K562 (cell line): ENCODE data around the gene NYNRIN. TPM values are rescaled to one million over a fixed set of nuclear protein-coding genes. Genes with fewer than 3 reads are reported as not detected.

Source experiments
- ETV5 ChIP-seq: sonication (generic); formaldehyde crosslinking; IDR thresholded peaks from 2 replicates; pipeline ENCODE4 v1.4.0; 2020; ENCODE audit warnings: low read depth, mild to moderate bottlenecking, missing genetic modification reagents
- HDAC2 ChIP-seq: fragments of 450-650 bp; IDR thresholded peaks from 2 replicates; pipeline ENCODE4 v1.6.1; 2016; ENCODE audit warnings: mild to moderate bottlenecking
- HDAC3 ChIP-seq: fragments of 450-650 bp; IDR thresholded peaks from 2 replicates; pipeline ENCODE4 v1.6.1; 2018; ENCODE audit warnings: borderline replicate concordance, mild to moderate bottlenecking, moderate library complexity; ENCODE audit not compliant: partially characterized antibody
- MAX ChIP-seq: sonication (generic); formaldehyde crosslinking; IDR thresholded peaks from 2 replicates; pipeline ENCODE4 v1.9.0; 2022; ENCODE audit warnings: mild to moderate bottlenecking, missing genetic modification reagents
- NCOA6 ChIP-seq: fragments of 450-650 bp; IDR thresholded peaks from 2 replicates; pipeline ENCODE4 v1.6.1; 2017; ENCODE audit warnings: mild to moderate bottlenecking
- PHF8 ChIP-seq: fragments of 200-600 bp; sonication (generic); IDR thresholded peaks from 2 replicates; pipeline ENCODE4 v1.6.1; 2012; ENCODE audit warnings: mixed run types, mild to moderate bottlenecking, inconsistent platforms, low read length, moderate library complexity, borderline replicate concordance
- POLR2G ChIP-seq: fragments of 200-400 bp; formaldehyde crosslinking; IDR thresholded peaks from 2 replicates; pipeline ENCODE4 v1.6.1; 2017; ENCODE audit warnings: low read depth, mild to moderate bottlenecking, antibody characterized with exemption, low read length, moderate library complexity
- RBFOX2 ChIP-seq: fragments of 200-400 bp; formaldehyde crosslinking; IDR thresholded peaks from 2 replicates; pipeline ENCODE4 v1.6.1; 2017; ENCODE audit warnings: low read depth, mild to moderate bottlenecking, low read length, moderate library complexity
- SMARCC2 ChIP-seq: fragments of 450-650 bp; IDR thresholded peaks from 2 replicates; pipeline ENCODE4 v1.6.1; 2017; ENCODE audit warnings: antibody characterized with exemption, moderate library complexity, mild to moderate bottlenecking, low read depth
- TBP ChIP-seq: optimal IDR thresholded peaks from 2 replicates; pipeline ENCODE3; 2011; ENCODE audit warnings: low read depth, low read length, improper control_type of control experiment
- TRIM25 ChIP-seq: fragments of 450-650 bp; IDR thresholded peaks from 2 replicates; pipeline ENCODE4 v1.7.0; 2016; ENCODE audit warnings: borderline replicate concordance
- ZFX ChIP-seq: sonication (generic); formaldehyde crosslinking; IDR thresholded peaks from 2 replicates; pipeline ENCODE4 v1.8.0; 2022; ENCODE audit warnings: mild to moderate bottlenecking, missing genetic modification reagents, moderate library complexity
- ZNF77 ChIP-seq: fragments of 250-450 bp; sonication (Bioruptor Pico); IDR thresholded peaks from 2 replicates; pipeline ENCODE4 v1.5.0; 2020
- polyA plus RNA-seq, 8 experiments: library from polyadenylated mRNA; depleted of rRNA in 4 of 8; stranded (reverse) in 5 of 8; unstranded in 3 of 8; fragments of >200 nt; fragmentation: Nextera tagmentation in 2 of 8; fragmentation: Illumina TruSeq in 1 of 8; extraction: Ambion mirVana in 2 of 8; extraction: Trizol in 1 of 8; gene quantifications; 2 replicates each; pipeline versions ENCODE4 v1.2.1 to v1.2.3, GENCODE V29; 2011 to 2014; ENCODE audit warnings: inconsistent platforms in 1 of 8, missing spikeins in 1 of 8
- total RNA-seq, 7 experiments: library from RNA; depleted of rRNA in 6 of 7; stranded (reverse); fragments of >200 nt in 6 of 7; fragmentation: Illumina TruSeq in 2 of 7; extraction: Trizol in 2 of 7; gene quantifications; 2 replicates each; pipeline versions ENCODE4 v1.2.1 to v1.2.3, GENCODE V29; 2011 to 2021; ENCODE audit warnings: low replicate concordance in 1 of 7

NYNRIN gene
- total and polyA plus RNA-seq, 9 of the 15 experiments (the other 6 are each of a cell fraction or from before 2014, with no cell fraction given) = 0.04 to 1.2 (median 0.28) TPM

GRCh38 chr14:24366721-24367513, 31.9 kb upstream of the NYNRIN start (continued):
- TF ChIP-seq ETV5 (0 out of 2 replicates have a peak, but pooled peaks have one; percentile 5), ZFX (CRISPR knock-in tag) (peak; percentile 60), POLR2G (peak; percentile 68), RBFOX2 (peak; percentile 66), HDAC2 (0 out of 2 replicates have a peak, but pooled peaks have one; percentile 14), MAX (no peak), SMARCC2 (no peak), ZNF77 (no peak), HDAC3 (peak; percentile 32), TRIM25 (0 out of 2 replicates have a peak, but pooled peaks have one; percentile 19), TBP (peak; percentile 15), PHF8 (peak; percentile 40; the same call in 1 of the 2 replicates), NCOA6 (no peak)
